Astrocyte of the cerebellum (primary cell): ENCODE results near the gene RHBG.

Experiments used
- DNase-seq: peaks from one replicate; pipeline ENCODE4 v3.0.0-alpha.2; 2011; ENCODE audit warnings: low read depth
- H3K4me3 ChIP-seq: 2 replicates; pipeline ENCODE4 v1.5.1; 2011; ENCODE audit warnings: mild to moderate bottlenecking, low read depth, low read length, moderate library complexity
- CTCF ChIP-seq: IDR thresholded peaks from 2 replicates; pipeline ENCODE4 v1.5.1; 2012; ENCODE audit warnings: low read length, low read depth, moderate library complexity, mild to moderate bottlenecking; ENCODE audit errors: missing control alignments
- in situ Hi-C: cut with HindIII; loops from 2 replicates; pipeline ENCODE4 v1.10.0; 2017; ENCODE audit warnings: low sequenced_read_pairs

RHBG gene

GRCh38 chr1:156371553-156372264, 2.7 kb downstream of the RHBG start:
- in situ Hi-C loops = loop anchor here (5.0 kb wide), 1 partner anchor 61 kb away; no protein-coding TSS in a partner anchor
- H3K4me3 ChIP-seq = no peak overlapping the region
- TF ChIP-seq CTCF = no peak
- no peak for DNase-seq

GRCh38 chr1:156372265-156372586, 3.2 kb downstream of the RHBG start:
- TF ChIP-seq CTCF = no peak
- DNase-seq = no peak
- H3K4me3 ChIP-seq = no peak overlapping the region
- in situ Hi-C loops = loop anchor here (5.0 kb wide), 1 partner anchor 60 kb away; no protein-coding TSS in a partner anchor

- in situ Hi-C loops = loop anchor here (5.0 kb wide), 1 partner anchor 59 kb away; no protein-coding TSS in a partner anchor
- no peak for DNase-seq
- H3K4me3 ChIP-seq = no peak overlapping the region
- no peak for TF ChIP-seq CTCF
Observed at GRCh38 chr1:156372876-156373275, 3.9 kb downstream of the RHBG start.

GRCh38 chr1:156373546-156373945, 4.5 kb downstream of the RHBG start:
- no peak for TF ChIP-seq CTCF
- H3K4me3 ChIP-seq = no peak overlapping the region
- in situ Hi-C loops = loop anchor here (5.0 kb wide), 1 partner anchor 59 kb away; no protein-coding TSS in a partner anchor
- DNase-seq = no peak

GRCh38 chr1:156376146-156376545, 7.1 kb downstream of the RHBG start:
- in situ Hi-C loops = no loop called here
- DNase-seq = no peak
- H3K4me3 ChIP-seq = no peak overlapping the region
- no peak for TF ChIP-seq CTCF

- DNase-seq = no peak
- H3K4me3 ChIP-seq = no peak overlapping the region
- TF ChIP-seq CTCF = no peak
- in situ Hi-C loops = no loop called here
Observed at GRCh38 chr1:156376958-156377919, 8.2 kb downstream of the RHBG start.
